GM10248 (cell line): ENCODE measurements around the gene CCSER2.
A peak's percentile ranks its signal among the peaks of the same experiment; 100 is the strongest.

Experiments used
- CTCF ChIA-PET: fragments of 300-600 bp; sonication (Branson Sonifier 250); formaldehyde crosslinking; extraction: SDS; loops from one replicate; lab custom pipeline; 2021; ENCODE audit warnings: antibody characterized with exemption; lab: Yijun Ruan, JAX
- POLR2A ChIA-PET: fragments of 350-650 bp; sonication (Branson Sonifier 250); formaldehyde crosslinking; extraction: SDS; loops from one replicate; lab custom pipeline; 2020; ENCODE audit warnings: antibody characterized with exemption; lab: Yijun Ruan, JAX
- DNase-seq: peaks from one replicate; pipeline ENCODE4 v3.0.0; 2012; ENCODE audit errors: extremely low spot score
- TF ChIP-seq, protein P1 (sequence below): IDR thresholded peaks from 2 replicates; pipeline ENCODE4 v1.5.1; 2012; ENCODE audit warnings: mild to moderate bottlenecking, low read depth; ENCODE audit errors: extremely low read depth, missing control alignments, control extremely low read depth

Gene CCSER2

DNA sequence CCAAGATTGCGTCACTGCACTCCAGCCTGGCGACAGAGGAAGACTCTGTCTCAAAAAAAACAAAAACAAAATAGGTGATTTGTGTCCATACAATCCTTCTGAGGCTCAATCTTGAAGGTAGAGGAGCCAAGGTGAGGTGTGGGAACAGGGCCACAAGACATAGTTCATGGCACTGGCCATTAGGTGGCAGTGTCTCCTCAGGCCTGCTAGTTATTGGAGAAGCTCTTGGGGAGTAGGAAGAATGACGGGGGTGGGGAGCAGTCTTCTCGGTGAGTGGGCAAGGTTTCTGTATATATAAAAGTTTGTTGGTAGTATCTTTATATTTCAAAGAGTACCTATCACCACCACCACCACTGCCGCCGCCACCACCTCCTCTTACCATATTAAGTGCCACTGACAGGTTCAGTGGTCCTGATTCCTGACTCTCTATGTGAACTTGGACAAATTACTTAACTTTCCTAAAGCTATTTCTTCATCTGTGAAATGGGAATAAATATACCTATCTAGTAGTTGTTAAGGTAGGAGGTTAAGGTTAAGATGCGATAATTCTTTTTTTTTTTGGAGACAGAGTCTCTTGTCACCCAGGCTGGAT is 24.0 kb downstream of the CCSER2 start:
- DNase-seq = peak; percentile 66
- TF ChIP-seq, protein P1, sequence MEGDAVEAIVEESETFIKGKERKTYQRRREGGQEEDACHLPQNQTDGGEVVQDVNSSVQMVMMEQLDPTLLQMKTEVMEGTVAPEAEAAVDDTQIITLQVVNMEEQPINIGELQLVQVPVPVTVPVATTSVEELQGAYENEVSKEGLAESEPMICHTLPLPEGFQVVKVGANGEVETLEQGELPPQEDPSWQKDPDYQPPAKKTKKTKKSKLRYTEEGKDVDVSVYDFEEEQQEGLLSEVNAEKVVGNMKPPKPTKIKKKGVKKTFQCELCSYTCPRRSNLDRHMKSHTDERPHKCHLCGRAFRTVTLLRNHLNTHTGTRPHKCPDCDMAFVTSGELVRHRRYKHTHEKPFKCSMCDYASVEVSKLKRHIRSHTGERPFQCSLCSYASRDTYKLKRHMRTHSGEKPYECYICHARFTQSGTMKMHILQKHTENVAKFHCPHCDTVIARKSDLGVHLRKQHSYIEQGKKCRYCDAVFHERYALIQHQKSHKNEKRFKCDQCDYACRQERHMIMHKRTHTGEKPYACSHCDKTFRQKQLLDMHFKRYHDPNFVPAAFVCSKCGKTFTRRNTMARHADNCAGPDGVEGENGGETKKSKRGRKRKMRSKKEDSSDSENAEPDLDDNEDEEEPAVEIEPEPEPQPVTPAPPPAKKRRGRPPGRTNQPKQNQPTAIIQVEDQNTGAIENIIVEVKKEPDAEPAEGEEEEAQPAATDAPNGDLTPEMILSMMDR = peak; percentile 90
- CTCF ChIA-PET = interaction anchor here (0.6 to 4.6 kb wide), 30 partner anchors 9 to 211 kb away, joined by 3 to 49 read pairs (median 4); partner anchors contain the start of gene CCSER2
- POLR2A ChIA-PET = no interaction called here

DNA sequence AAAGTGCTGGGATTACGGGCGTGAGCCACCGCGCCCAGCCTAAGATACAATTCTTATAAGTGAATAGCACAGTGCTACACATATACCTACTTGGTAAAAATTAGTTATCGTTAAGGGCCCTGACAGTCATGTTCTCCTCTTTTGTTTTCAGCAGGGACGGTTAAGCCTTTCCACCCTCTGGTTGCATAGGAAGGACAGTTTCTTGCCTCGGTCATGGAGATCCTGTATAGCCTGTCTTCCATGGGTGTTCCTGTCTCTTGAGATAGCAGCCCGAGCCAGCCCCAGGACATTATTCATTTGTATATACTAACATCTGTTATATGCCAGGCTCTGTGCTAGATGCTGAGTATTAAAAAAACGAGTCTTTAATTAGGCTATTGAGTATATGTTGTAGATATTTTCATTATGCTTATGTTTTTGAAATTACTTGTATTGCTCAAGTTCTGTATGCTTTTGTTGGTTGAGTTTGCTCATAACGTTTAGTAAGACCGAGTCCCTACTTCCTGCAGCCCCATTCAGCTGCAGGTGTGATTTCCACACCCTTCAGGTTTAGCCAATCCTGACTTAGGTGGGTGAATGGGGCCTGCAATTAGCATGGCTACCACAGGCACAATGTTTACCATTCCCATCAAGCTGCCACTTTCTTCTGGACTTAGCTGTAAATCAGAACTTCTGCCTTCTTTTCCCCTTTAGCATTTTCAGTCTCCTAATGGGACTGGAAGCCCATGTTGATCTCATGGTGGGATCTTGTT is 24.8 kb downstream of the CCSER2 start:
- TF ChIP-seq, protein P1 = no peak
- no peak for DNase-seq
- POLR2A ChIA-PET = no interaction called here
- CTCF ChIA-PET = interaction anchor here (0.8 to 4.6 kb wide), 23 partner anchors 9 to 210 kb away, joined by 3 to 49 read pairs (median 4); partner anchors contain the start of gene CCSER2

DNA sequence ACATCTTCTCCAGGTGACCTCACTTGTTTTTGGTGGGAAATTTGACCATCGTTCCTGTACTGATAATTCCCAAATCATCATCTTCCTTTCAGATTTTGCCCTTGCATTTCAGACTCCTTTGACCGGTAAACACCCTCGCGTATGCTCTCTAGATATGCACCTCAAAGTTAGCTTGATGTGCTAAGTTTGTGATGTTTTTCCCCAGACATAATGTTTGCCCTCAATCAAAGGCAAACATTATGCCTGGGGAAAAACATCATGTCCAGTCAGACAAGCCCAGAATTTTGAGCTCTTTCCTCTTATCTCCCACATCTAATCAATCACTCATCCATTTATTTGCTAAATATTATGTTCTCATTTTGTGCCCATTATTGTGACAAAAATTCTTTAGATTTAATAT is 26.2 kb downstream of the CCSER2 start:
- TF ChIP-seq, protein P1 = no peak
- CTCF ChIA-PET = interaction anchor here (1.5 to 4.3 kb wide), 2 partner anchors 11 to 184 kb away, joined by 3 to 48 read pairs; no protein-coding TSS in a partner anchor

DNA sequence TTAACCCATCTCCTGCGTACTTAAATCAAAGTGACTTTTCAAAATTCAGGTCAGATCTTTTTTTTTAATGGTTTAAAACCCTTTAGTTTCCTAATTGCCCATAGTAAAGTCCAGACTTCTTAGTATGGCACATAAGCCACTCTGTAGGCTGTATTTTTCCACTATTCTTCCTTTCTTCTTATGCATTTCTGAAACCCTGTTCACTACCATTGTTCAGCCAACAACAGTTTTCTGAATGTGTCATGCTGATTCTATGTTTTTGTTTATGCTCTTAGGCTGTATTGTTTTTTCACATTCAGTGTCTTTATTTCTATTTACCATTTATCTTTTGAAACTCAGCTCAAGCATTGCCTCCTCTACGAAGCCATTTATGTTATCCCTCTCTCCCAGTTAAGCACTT is 26.7 kb downstream of the CCSER2 start:
- DNase-seq = no peak
- ChIA-PET POLR2A (interaction anchor here (0.6 kb wide), 1 partner anchor 16 kb away, joined by 5 read pairs; no protein-coding TSS in a partner anchor), CTCF (interaction anchor here (1.5 to 4.3 kb wide), 2 partner anchors 10 to 183 kb away, joined by 3 to 48 read pairs; no protein-coding TSS in a partner anchor)
- TF ChIP-seq, protein P1 = no peak

More for the DNA sequence above, 26.2 kb downstream of the CCSER2 start:
- POLR2A ChIA-PET = no interaction called here
- DNase-seq = no peak

DNA sequence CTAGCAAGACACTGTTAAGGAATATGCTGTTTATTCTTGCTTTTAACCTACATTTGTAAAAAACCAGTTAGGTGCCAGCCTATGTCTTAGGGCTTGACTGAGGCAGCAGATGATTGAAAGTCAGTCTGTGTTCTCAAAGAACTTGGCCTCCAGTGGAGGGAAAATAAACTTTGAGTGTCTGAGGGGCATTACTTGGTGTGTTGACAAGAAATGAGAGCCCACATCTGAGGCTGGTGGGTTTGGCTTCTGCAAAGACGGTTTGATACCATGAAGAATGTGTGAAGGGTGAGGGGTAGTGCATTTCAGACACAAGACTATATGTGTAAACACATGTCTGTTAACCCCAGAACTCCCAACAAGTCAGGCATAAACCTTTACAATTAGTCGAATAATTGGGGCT is 28.5 kb downstream of the CCSER2 start:
- ChIA-PET POLR2A (no interaction called here), CTCF (interaction anchor here (1.0 to 1.7 kb wide), 2 partner anchors 12 to 18 kb away, joined by 3 to 7 read pairs; no protein-coding TSS in a partner anchor)
- DNase-seq = no peak
- TF ChIP-seq, protein P1 = no peak

DNA sequence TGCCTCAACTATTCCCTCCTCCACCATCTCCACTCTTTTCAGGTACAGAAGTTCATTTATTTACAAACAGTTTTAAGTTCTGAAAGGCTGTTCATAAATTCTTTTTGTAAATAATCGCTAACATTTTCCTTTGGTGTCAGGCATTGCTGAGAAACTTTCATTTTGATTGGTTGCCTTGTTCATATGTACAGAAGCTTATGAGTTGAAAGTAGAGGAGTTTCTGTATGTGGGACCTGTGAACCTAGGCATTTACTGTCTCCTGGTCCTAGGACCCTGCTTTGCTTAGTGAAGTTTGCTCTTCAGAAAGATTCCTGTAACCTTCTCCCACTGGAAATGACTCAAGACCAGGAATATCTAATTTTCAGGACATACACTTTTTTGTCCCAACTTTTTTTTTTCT is 30.4 kb downstream of the CCSER2 start:
- ChIA-PET POLR2A (interaction anchor here (0.5 kb wide), 1 partner anchor 9 kb away, joined by 3 read pairs; no protein-coding TSS in a partner anchor), CTCF (interaction anchor here (1.3 to 1.7 kb wide), 2 partner anchors 16 to 178 kb away, joined by 4 to 7 read pairs; no protein-coding TSS in a partner anchor)
- TF ChIP-seq, protein P1 = no peak

More for the DNA sequence above, 30.4 kb downstream of the CCSER2 start:
- DNase-seq = no peak
